Measurements from ENCODE around the gene NAAA.

- no peak for TF ChIP-seq CTCF (conservative IDR thresholded peaks at IDR 0.05; ENCODE audit: low read length)
- no peak for TF ChIP-seq EZH2phosphoT487 (IDR thresholded peaks at IDR 0.05; ENCODE audit: borderline replicate concordance, low read depth, low read length)
Observed at GRCh38 chr4:75939890-75940691, 722 bp downstream of the NAAA start.
